ENCODE data around the gene MYO1G.

MYO1G gene

GRCh38 chr7:44971902-44972441 is 6.8 kb downstream of the MYO1G start:
- ATAC-seq, result no peak
- TF ChIP-seq ZC3H10 (CRISPR knock-in tag; IDR thresholded peaks at IDR 0.05) (no peak), ISL1 (CRISPR knock-in tag; IDR thresholded peaks at IDR 0.05) (no peak), CREB5 (CRISPR knock-in tag; IDR thresholded peaks at IDR 0.05; ENCODE audit: low read depth) (no peak), POU6F1 (CRISPR knock-in tag; IDR thresholded peaks at IDR 0.05; ENCODE audit: borderline replicate concordance, low read depth) (no peak), PATZ1 (CRISPR knock-in tag; IDR thresholded peaks at IDR 0.05; ENCODE audit: borderline replicate concordance) (no peak), PPARA (CRISPR knock-in tag; IDR thresholded peaks at IDR 0.05; ENCODE audit: borderline replicate concordance) (no peak), ARNTL (CRISPR knock-in tag; IDR thresholded peaks at IDR 0.05; ENCODE audit: borderline replicate concordance, low read depth) (no peak)

- TF ChIP-seq ESRRG (CRISPR knock-in tag; IDR thresholded peaks at IDR 0.05) (no peak), OSR1 (CRISPR knock-in tag; IDR thresholded peaks at IDR 0.05) (no peak), TSHZ2 (CRISPR knock-in tag; IDR thresholded peaks at IDR 0.05) (no peak), CSRNP3 (CRISPR knock-in tag; IDR thresholded peaks at IDR 0.05) (no peak), CREB5 (CRISPR knock-in tag; IDR thresholded peaks at IDR 0.05; ENCODE audit: low read depth) (no peak), CSDC2 (CRISPR knock-in tag; IDR thresholded peaks at IDR 0.05) (no peak), ZFP3 (CRISPR knock-in tag; IDR thresholded peaks at IDR 0.05) (no peak), PPARA (CRISPR knock-in tag; IDR thresholded peaks at IDR 0.05; ENCODE audit: borderline replicate concordance) (no peak), POU6F1 (CRISPR knock-in tag; IDR thresholded peaks at IDR 0.05; ENCODE audit: borderline replicate concordance, low read depth) (no peak), BACH2 (CRISPR knock-in tag; IDR thresholded peaks at IDR 0.05; ENCODE audit: borderline replicate concordance) (no peak), ZFP30 (CRISPR knock-in tag; IDR thresholded peaks at IDR 0.05) (no peak), SNAI2 (CRISPR knock-in tag; IDR thresholded peaks at IDR 0.05) (no peak), ZNF565 (CRISPR knock-in tag; conservative IDR thresholded peaks at IDR 0.05; ENCODE audit: low read depth) (no peak), TCF4 (CRISPR knock-in tag; IDR thresholded peaks at IDR 0.05; ENCODE audit: borderline replicate concordance) (no peak)
- ATAC-seq, result no peak
These were observed 7.5 kb downstream of the MYO1G start for GRCh38 chr7:44971188-44971901.

All from SK-N-SH treated with all-trans-retinoic acid at 6 μM for 48 hours (cell line).